IPS DF 4.7 (cell line): ENCODE data around the gene SVIL.
"Not testable (repeated sequence)": the region's sequence is repeated elsewhere in the genome, so short reads cannot be mapped to it uniquely, and the experiment has no call there.

ENCODE experiments used
- DNase-seq: peaks from one replicate; pipeline ENCODE4 v3.0.0-alpha.2; 2013; ENCODE audit warnings: low spot score; ENCODE audit errors: extremely low read depth

Gene SVIL

DNA sequence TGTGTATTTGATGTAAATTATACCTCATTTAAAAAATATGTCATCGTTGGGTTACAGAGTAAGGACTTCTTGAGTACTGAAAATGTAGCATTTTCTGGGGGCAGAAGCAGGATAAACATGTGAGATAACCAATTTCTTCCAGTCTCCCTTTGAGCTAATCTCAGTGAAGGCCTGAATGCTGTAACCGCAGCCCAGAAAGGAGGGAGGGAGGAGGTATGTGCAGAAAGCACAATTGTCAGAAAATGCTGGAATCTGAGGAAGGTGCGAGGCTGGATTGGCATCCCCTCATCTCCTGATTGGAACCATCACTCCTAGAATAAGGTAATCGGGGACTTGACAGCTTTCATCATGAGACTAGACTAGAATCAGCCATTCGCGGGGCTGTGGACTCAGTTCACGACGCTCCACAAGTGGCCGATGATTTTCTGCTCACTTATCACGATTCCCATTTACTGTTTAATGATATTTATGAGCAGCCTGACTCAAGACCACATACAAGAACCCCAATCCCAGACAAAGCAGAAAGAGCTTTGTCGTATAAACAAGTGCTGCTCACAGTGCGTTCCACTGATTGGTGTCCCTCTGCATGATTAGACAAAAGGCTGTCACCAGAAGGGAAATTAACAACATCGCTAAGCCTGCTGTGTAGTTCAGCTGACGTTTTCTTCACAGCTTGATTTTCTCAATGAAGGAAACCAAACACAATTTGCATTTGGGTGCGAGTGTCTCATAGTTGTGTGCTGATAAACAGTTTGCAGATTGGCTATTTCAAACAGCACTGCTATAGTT, 93.2 kb downstream of the SVIL start:
- DNase-seq: no peak

DNA sequence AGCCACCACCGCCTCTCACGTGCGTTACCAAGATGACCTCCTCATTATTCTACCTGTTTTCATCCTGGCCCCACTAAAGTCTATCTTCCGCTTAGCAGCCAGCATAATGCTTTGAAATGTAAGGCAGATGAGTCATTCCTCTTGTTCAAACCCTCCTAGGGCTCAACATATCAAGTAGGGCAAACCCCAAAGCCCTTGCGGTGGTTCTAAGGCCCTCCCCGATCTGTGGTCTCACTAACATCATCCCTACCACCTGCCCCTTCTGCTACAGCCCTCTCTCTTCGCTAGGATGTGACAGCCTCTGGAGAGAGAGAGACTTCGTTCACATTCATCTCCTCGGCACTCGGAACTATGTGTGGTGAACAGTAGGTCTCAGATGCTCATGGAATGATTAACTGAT, 94.8 kb downstream of the SVIL start:
- DNase-seq: no peak

DNA sequence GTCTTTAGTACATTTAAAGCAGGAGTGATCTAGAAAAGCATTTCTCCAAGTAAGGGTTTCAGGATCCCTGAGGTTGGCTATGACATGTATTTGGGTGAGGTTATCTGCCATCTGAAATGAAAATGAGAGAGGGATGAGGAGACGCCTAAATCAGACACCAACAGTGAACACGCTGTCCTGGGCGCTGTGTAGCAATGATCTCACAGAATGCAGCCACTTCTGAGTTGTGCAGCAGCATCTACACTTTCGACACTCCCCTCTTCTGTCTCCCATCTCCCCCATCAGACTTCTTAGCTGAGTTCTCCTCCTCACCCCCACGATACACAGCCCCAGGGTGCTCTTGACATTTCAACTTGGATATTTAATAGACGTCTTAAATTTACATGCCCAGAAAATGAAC, 95.4 kb downstream of the SVIL start:
- no peak for DNase-seq

DNA sequence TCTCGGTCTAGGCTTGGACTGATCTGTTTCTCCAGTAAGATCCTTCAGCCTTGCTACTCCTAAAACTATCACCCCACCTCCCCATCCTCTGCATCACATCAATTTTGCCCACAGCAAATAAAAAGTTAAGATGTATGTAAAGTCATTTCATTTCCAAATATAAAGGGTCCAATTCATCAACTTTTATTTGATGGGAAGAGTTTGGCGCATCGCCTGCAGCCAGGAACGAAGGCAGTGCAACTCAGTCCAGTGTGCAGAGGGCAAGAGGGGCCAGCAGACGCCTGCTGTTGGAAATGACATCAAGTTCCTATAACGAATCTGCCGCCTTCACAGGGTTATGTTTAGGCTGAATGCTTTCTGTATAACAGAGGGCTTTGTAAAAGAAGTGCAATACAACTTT, 97.0 kb downstream of the SVIL start:
- DNase-seq: no peak

DNA sequence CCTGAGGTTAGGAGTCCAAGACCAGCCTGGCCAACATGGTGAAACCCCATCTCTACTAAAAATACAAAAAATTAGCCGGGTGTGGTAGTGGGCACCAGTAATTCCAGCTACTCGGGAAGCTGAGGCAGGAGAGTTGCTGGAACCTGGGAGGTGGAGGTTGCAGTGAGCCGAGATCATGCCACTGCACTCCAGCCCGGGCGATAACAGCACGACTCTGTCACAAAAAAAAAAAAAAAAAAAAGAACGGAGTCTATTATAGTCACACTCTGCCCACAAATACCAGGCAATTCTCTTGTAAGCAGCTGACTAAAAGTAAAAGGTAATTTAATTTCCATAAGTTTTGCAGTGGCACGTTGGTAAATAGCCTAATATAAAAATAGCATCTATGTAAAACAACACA, 98.1 kb downstream of the SVIL start:
- DNase-seq: not testable (repeated sequence)

DNA sequence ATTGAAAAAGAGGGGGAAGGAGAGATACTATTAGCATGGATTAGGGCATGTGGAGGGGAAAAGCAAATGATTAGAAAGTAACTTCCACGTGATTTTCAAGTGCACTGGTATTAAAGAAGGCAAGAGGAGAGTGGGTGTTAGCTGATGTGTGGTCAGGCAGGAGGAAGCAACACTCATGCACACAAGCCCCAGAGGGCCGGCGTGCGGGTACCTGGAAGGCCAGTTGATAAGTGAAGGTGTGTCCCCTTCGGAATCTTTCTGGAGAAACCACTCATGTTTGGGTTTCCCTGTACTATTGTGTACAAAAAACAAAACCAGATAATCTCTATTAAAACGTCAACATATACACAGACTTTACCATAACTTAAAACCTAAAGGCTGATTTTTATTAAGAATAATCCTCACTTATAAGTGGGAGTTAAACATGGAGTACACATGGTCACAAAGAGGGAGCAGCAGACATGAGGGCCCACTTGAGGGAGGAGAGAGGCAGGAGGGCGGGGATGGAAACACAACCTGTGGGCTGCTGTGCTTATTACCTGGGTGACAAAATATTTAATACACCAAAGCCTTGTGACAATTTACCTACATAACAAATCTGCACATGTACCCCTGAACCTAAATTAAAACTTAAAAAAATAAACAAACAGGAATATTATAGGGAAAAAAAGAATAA, 98.9 kb downstream of the SVIL start:
- no peak for DNase-seq

DNA sequence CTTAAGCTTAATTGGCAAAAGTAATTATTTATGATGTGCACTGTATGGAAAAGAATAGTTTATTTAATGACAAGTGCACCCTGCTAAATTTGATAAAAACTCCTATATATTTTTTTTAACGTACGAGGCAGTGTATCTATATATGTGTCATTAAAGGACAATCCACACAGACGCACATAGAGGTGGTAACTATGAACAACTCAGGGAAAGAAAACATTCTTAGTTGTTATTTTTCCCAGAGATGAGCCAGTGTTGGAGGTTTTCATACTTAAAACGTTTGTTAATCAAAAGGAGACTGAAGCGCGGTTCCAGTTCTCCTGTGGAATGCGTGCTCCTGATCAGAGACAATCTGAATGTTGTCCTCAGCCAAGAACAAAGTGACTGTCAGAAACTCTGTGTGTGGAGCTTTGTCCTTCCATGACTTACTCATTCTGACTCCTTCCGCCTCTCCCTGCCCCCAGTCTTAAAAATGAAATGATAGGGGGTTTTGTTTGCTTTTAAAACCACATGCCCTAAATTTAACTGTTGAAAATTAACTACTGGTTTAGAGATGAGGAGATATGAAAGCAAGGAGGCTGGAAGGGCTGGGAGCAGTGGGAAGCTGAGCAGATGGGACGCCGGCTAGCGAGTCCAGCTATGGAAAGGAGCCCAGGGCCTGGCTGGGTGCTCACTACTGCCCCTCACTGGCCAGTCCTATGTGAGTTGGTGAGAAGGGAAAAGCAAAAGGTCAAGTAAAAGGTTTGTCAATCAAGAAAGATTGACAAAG, 99.6 kb downstream of the SVIL start:
- no peak for DNase-seq

DNA sequence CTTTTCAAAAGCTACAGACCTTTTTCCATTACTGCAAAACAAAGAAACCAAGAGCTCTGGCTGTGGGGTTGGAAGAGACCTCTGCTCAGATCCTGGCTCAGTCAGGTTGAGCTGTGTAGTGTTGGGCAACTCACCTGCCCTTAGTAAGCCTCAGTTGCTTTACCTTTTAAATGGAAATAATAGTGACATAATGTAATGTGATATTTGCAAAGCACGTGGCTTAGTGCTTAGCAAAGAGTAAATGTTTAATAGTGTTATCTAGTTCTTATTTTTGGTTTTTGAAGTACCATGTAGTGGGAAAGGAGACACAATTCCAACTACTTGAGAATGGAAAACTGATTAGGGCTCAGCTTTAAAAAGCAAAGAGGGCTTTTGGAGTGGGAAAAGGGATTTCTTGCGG, 100.2 kb downstream of the SVIL start:
- no peak for DNase-seq

DNA sequence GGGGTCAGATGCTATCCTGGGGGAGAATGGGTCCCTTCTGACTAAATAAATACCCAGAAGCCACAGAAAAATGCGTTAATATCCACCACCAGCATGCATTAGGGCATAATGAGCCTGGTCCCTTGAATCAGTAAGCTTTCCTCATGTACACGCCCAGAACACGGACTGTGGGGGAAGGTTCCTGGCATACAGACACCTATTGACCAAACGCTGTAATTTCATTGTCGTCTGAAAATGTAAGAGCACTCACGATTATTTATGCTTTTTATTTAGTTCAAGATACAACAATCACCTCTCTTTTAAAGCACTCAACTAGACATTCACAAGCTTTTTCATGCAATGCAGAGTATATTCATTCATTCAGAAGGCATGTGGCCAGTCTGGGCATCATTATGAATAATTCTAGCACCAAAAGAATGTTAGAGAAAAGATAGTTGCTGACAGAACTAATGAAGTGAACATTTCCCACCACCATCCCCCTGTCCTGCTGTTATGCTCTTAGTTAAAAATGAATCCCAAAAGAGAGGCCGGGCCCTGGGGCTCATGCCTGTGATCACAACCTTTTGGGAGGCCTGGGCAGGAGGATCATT, 101.0 kb downstream of the SVIL start:
- no peak for DNase-seq

DNA sequence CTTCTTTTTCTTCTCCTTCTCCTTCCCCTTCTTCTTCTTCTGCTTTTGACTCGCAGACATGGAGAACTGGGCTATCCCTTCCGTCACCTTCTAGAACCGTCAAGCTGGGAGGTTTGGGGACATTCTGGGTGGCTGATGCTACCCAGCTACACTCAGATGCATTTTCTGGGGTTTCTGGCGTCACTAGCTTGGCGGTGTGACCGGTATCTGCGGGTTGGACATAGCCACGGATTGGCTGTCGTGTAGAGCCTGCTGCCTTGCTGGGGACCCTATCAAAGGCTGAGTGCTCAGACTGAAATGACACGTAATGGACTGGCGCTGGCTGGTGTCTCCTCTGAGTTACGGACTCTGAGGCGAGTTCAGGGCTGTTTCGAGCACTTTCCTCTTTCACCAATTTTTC, 101.7 kb downstream of the SVIL start:
- no peak for DNase-seq

DNA sequence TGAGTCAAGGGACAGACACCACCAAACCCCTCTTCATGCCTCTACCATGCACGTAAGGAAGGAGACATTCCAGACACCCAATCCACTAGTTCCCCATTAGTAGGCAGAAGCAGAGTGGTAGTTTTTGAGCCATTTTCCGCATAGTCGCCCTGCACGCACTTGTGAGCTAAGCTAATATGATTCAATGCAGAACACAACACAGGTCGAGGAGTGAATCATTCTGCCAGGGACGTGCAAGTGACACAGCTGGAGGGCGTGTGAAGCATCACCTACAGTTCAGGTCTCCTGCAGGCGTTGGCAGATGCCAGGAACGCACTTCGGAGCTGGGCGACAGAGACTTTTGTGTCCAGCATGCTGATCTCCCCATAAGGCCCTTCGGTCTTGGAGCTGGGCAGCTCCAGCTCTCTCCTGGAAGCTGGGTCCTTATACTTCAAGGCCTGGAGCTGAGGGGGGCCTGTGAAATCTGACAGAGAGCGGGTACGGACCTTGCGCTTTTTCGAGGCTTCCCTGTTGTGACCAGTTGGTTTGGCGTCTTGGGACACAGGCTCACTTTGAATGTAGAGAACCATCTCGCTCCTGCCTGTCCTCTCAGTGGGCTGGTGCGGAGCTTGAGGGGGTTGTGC, 102.4 kb downstream of the SVIL start:
- no peak for DNase-seq

DNA sequence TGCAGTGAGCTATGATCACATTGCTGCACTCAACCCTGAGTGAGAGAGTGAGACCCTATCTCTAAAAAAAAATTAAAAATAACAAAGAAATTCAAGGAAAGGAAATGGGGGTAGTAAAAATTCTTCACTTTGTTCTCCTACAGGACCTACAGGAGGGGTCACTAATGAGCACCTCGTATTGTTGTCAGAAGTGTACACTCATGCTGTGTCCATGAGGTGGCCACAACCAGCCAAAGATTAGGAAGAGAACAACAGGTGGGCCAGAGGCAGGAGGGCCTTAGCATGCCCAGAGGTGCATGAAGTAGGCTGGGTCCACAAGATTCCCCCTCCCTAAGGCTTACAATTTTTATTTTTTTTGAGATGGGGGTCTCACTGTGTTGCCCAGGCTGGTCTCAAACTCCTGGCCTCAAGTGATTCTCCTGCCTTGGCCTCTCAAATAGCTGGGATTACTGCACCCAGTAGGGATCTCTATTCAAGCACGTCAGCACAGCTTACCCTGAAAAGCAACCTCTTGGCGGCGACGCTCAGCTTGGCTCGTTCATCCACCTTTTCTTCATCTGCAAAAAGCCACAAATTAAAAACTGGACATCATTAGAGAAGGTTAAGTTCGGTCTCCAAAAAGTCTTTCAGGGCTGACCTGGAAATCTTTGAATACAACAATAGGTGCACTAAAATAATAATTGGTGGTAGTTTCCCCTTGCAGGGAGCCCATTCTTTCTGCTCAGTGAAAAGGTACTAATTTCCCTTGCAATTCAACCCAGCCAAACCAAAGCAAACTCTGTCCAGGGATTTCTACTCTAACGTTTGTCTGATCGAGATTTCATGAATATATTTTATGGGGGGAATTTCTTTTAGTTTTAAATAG, 104.4 kb downstream of the SVIL start:
- no peak for DNase-seq

DNA sequence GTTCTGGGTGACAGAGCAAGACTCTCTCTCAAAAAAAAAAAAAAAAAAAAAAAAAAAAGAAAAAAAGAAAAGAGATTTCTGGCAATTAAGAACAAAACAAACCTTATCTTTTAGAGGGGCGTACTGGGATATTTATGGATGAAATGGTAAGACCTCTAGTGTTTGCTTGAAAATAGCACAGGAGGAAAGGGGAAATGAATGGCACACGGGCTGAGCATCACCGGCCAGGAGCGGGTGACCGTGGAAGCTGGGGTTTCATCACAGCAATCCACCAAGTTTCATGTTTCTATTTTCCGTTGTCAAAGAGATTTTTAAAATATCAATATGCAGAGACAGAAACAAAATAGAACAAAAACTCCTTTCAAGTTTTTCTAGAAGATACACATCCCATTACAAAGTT, 105.6 kb downstream of the SVIL start:
- no peak for DNase-seq

DNA sequence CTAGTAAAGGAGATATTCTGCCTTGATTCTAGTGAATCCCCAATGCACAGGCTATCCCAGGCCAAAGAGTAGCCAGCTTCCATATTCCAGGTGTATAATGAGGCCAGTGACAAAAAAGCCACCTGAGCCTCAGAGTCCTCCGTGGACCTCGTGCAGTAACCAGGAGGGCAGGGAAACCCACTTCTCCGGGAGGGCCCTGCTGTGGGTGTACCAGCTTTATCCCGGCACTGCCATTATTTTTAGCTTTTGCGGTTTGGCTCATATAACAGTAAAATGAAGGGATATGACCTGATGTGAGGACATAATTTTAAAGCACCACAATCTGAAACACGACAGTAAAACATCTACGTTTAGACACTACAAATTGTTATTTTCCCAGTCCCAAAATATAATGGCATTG, 109.0 kb downstream of the SVIL start:
- no peak for DNase-seq

DNA sequence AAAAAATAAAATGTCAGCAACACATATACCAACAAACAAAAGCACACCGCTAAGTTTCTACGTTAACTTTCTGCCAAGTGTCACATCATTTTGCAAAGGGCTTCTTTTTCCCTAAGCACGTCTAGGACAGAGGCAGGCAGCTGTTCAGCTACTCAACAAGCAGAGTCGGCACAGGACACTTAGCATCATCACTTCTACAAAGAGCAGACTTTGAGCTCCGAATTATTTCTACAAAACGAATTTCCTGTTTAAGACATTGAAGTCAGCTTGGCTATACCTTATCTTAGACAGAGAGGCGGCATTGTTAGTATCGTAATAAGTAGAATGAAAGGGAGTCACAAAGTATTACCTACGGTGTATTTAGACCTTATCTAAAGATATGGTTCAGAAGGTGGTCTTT, 110.1 kb downstream of the SVIL start:
- DNase-seq: no peak

DNA sequence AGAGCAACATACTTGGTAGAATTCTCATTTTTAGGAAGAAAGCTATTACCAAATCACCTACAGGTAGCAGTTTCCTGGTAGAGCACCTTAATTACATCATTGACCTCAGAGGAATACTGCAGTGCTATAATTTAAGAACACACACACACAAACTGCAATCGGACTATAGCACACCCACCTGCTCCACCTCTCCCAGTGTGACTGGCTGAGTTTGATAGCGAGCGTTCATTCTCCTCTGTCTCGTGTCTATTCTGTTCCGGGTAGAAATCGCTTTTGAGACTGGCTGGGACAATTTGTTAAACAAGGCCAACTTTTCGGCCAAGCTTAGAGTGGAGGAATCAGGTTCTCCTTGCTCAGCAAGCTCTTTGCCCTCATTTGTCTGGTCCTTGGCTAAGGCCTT, 110.5 kb downstream of the SVIL start:
- DNase-seq: no peak

DNA sequence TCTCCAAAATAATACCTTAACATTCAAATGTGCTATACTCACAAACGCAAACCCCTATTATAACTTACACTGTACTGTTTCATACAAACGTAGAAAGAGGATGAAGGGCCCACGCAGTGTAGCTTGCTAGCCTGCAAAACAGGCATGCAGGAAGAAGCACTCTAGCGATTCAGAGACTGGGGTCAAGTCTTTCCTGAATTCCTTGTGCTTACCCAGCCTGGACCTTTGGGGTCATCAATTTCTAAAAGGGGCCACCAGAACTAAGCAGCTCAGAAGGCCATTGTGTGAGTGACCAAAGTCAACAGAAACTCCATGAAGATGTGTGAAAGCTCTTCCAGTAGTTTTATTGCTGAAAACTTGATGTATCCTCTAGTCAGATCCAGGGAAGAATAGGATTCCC, 111.9 kb downstream of the SVIL start:
- DNase-seq: no peak

DNA sequence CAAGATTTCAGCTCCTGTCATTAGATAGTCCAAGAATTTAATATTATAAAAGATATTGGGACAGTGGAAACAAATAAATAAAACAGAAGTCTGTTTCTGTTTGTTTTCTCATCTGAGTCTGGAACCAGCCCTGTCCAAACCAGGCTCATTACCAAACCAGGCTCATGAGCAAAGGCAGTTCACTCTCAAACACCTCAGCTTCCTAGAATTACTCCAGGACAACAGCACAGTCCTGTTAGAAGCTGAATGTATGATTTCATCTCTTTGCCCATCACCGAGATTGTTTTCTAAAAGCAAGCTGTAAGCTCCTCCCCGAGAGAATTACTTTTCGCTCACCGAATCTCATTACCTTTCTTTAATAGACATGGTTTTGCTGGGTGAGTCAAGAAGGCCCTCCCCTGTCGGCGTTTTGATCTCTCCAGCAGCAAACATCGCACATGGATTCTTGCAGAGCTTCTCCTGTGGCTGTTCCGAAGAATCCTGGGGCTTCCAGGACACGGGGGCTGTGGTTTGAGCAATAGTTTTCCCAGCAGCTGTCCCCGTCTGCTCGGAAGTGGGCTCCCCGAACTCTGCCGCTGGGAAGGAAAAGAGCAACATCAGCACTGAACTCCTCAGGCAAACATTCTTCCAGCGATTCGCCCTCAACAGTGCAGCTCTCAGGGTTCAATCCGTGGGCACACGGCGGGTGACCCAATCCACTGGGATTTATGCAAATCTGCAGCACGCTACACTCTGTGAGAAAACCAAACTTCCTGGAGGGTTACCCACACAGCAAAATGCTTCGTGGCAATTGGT, 112.5 kb downstream of the SVIL start:
- no peak for DNase-seq

DNA sequence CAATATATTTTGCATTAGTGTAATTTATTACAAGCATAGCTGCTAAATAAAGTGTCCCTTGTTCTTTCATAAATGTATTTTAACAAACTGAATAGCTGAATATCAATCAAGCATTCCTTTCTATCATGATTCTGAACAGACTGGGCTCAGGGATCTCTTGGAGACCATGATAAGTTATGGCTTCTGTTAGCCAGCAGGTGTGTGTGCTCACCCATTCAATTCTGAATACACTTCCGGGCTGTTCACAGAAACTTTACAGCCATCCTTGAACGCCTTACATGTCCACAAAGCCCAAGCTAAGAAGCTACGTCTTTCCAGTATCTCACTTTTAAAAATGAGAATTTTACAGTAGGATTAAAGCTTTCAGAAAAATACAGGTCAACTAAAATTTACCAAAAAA, 115.1 kb downstream of the SVIL start:
- no peak for DNase-seq
